A673 (cell line): Measurements from ENCODE around the gene PRKD1.

ENCODE experiments used
- CTCF ChIP-seq: fragments of 300-800, 200-600 bp; sonication (generic); conservative IDR thresholded peaks from 2 replicates; pipeline ENCODE4 v1.5.1; 2017; ENCODE audit warnings: low read depth, mild to moderate bottlenecking, antibody characterized with exemption, low read length, moderate library complexity, mixed read lengths
- EZH2 ChIP-seq: fragments of 200-600 bp; sonication (generic); IDR thresholded peaks from 2 replicates; pipeline ENCODE4 v1.6.1; 2017; ENCODE audit warnings: borderline replicate concordance, low read depth, mild to moderate bottlenecking, mixed read lengths, antibody characterized with exemption, low read length; ENCODE audit not compliant: poor library complexity, severe bottlenecking

DNA sequence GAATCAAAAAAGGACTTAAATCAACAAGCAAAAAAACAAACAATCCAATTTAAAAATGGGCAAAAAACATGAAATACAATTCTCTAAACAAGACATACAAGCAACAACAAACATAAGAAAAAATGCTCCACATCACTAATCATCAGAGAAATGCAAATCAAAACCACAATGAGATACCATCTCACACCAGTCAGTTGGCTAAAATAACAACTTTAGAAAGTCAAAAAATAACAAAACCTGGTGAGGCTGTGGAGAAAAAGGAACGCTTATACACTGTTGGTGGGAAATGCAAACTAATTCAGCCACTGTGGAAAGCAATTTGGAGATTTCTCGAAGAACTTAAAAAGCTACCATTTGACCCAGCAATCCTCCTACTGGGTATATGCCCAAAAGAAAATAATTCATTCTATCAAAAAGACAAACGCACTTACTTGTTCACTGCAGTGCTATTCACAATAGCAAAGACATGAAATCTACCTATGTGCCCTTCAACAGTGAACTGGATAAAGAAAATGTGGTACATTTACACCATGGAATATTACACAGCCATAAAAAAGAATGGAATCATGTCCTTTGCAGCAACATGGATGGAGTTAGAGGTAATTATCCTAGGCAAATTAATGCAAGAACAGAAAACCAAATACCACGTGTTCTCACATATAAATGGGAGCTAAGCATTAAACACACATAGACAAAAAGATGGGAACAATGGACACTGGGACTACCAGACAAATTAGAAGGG is 26.9 kb downstream of the PRKD1 start:
- TF ChIP-seq CTCF (no peak), EZH2 (no peak)
